Measurements from ENCODE around the gene RIGI. TPM values are rescaled to one million over a fixed set of nuclear protein-coding genes. Genes with fewer than 3 reads are reported as not detected.

The RIGI gene
- total and polyA plus RNA-seq, 9 of the 15 experiments (the other 6 are each of a cell fraction or from before 2014, with no cell fraction given) = 0.27 to 1.1 (median 0.54) TPM

- TF ChIP-seq RAD51 (IDR thresholded peaks at IDR 0.05; ENCODE audit: borderline replicate concordance, low read depth) (no peak), ZBTB11 (CRISPR knock-in tag; IDR thresholded peaks at IDR 0.05) (no peak), TEAD4 (IDR thresholded peaks at IDR 0.05; ENCODE audit: low read length) (peak; percentile 77), TEAD4 (CRISPR knock-in tag; IDR thresholded peaks at IDR 0.05; ENCODE audit: borderline replicate concordance) (no peak), NFYB (IDR thresholded peaks at IDR 0.05; ENCODE audit: extremely low read depth, insufficient read length) (no peak), SIN3A (IDR thresholded peaks at IDR 0.05; ENCODE audit: borderline replicate concordance in 2 of 2, control insufficient read depth in 1 of 2, low read depth in 2 of 2, low read length in 2 of 2) (no peak), ZNF830 (CRISPR knock-in tag; IDR thresholded peaks at IDR 0.05) (no peak), ASH1L (IDR thresholded peaks at IDR 0.05; ENCODE audit: borderline replicate concordance, low read depth, partially characterized antibody) (no peak), NCOA4 (IDR thresholded peaks at IDR 0.05; ENCODE audit: partially characterized antibody) (no peak), RBM34 (IDR thresholded peaks at IDR 0.05; ENCODE audit: borderline replicate concordance, insufficient read depth, low read length) (no peak), FOSL1 (tag; conservative IDR thresholded peaks at IDR 0.05) (peak; percentile 72), CBX8 (IDR thresholded peaks at IDR 0.05; ENCODE audit: borderline replicate concordance, extremely low read depth, low read depth, low read length, poor library complexity, severe bottlenecking) (no peak), TEAD1 (CRISPR knock-in tag; IDR thresholded peaks at IDR 0.05) (no peak), CBX5 (IDR thresholded peaks at IDR 0.05; ENCODE audit: borderline replicate concordance, low read depth) (no peak), EP300 (IDR thresholded peaks at IDR 0.05; ENCODE audit: low read length) (0 out of 2 replicates have a peak, but pooled peaks have one; percentile 13), ZFP36 (IDR thresholded peaks at IDR 0.05; ENCODE audit: low read depth, low read length, partially characterized antibody) (no peak), ZFX (CRISPR knock-in tag; IDR thresholded peaks at IDR 0.05) (no peak), E4F1 (CRISPR knock-in tag; IDR thresholded peaks at IDR 0.05; ENCODE audit: borderline replicate concordance) (no peak), SMARCA5 (IDR thresholded peaks at IDR 0.05) (no peak), SLC30A9 (CRISPR knock-in tag; IDR thresholded peaks at IDR 0.05) (no peak), ZNF696 (CRISPR knock-in tag; conservative IDR thresholded peaks at IDR 0.05) (no peak)
Measured at GRCh38 chr9:32533336-32533735, 7.3 kb upstream of the RIGI start (continued).
